CD4-positive, alpha-beta T cell (primary cell): ENCODE data around the gene CACNA2D3. TPM values are rescaled to one million over a fixed set of nuclear protein-coding genes. Genes with fewer than 3 reads are reported as not detected.

Experiments used
- ATAC-seq: fragments of 200-7000 bp; cut with Tn5 transposase; one replicate; pipeline ENCODE4 v1.10.0; 2022; ENCODE audit warnings: mild to moderate bottlenecking; ENCODE audit not compliant: poor library complexity
- CTCF ChIA-PET: fragments of 350-600 bp; sonication (Branson Sonifier 250); formaldehyde crosslinking; loops from one replicate; lab custom pipeline; 2021; ENCODE audit warnings: antibody characterized with exemption, inconsistent platforms; lab: Charles Lee
- POLR2A ChIA-PET: fragments of 350-600 bp; sonication (Branson Sonifier 250); formaldehyde crosslinking; loops from one replicate; lab custom pipeline; 2021; ENCODE audit warnings: antibody characterized with exemption, inconsistent platforms; lab: Charles Lee
- DNase-seq, 14 experiments: peaks; one replicate each; pipeline ENCODE4 v3.0.0-alpha.2; 2013 to 2020; ENCODE audit warnings: mixed read lengths in 2 of 14
- H3K27ac ChIP-seq, 2 donors: one replicate each; pipeline versions ENCODE4 v1.5.1 to v1.7.0; 2013; ENCODE audit warnings: low read length in 2 of 2, low read depth in 1 of 2, mild to moderate bottlenecking in 1 of 2
- H3K27me3 ChIP-seq, 2 experiments: 1 replicate in 1 of 2; 2 replicates in 1 of 2; pipeline versions ENCODE4 v1.6.1 to v1.7.0; 2013; ENCODE audit warnings: low read length in 2 of 2, control low read depth in 1 of 2, mild to moderate bottlenecking in 1 of 2, moderate library complexity in 1 of 2; ENCODE audit not compliant: insufficient read depth in 2 of 2, control insufficient read depth in 1 of 2
- H3K36me3 ChIP-seq: one replicate; pipeline ENCODE4 v1.6.1; 2013; ENCODE audit warnings: low read length, control low read depth; ENCODE audit not compliant: insufficient read depth
- H3K4me1 ChIP-seq: one replicate; pipeline ENCODE4 v1.6.1; 2013; ENCODE audit warnings: low read length, control low read depth; ENCODE audit not compliant: insufficient read depth
- H3K4me3 ChIP-seq: one replicate; pipeline ENCODE4 v1.5.1; 2013; ENCODE audit warnings: mild to moderate bottlenecking, low read length, moderate library complexity
- H3K9me3 ChIP-seq, 2 experiments: 1 replicate in 1 of 2; 2 replicates in 1 of 2; pipeline versions ENCODE4 v1.6.1 to v1.7.0; 2013; ENCODE audit warnings: low read length in 2 of 2, mild to moderate bottlenecking in 2 of 2, control low read depth in 1 of 2, moderate library complexity in 1 of 2; ENCODE audit not compliant: control insufficient read depth in 1 of 2, insufficient read depth in 1 of 2
- H3K27ac Mint-ChIP-seq: one replicate; pipeline ENCODE4 v1.8.0; 2020; ENCODE audit warnings: mixed read lengths
- H3K27me3 Mint-ChIP-seq: one replicate; pipeline ENCODE4 v1.8.0; 2021; ENCODE audit warnings: mixed read lengths
- H3K36me3 Mint-ChIP-seq: one replicate; pipeline ENCODE4 v1.8.0; 2021; ENCODE audit warnings: low read depth, mixed read lengths
- H3K4me1 Mint-ChIP-seq: one replicate; pipeline ENCODE4 v1.8.0; 2021; ENCODE audit warnings: low read depth, mixed read lengths
- H3K4me3 Mint-ChIP-seq: one replicate; pipeline ENCODE4 v1.8.0; 2020; ENCODE audit warnings: mild to moderate bottlenecking, mixed read lengths
- H3K9me3 Mint-ChIP-seq: one replicate; pipeline ENCODE4 v1.8.0; 2020; ENCODE audit warnings: mixed read lengths
- intact Hi-C, 2 experiments: fragments of 100-400 bp; cut with DNase I in 1 of 2; cut with micrococcal nuclease in 1 of 2; formaldehyde crosslinking; loops; one replicate each; pipeline versions ENCODE4 v1.15.1 to v1.9.0; 2023 to 2025; cut with DNase I, micrococcal nuclease
- total RNA-seq, 174 experiments: library from RNA in 2 of 174; stranded (reverse) in 2 of 174; gene quantifications; one replicate each; pipeline ENCODE4 v1.2.3 and lab custom pipeline; 2021 to 2026
- TF ChIP-seq, protein P1 (sequence below): fragments of 200-600 bp; IDR thresholded peaks from one replicate; pipeline ENCODE4 v1.8.0; 2022; ENCODE audit warnings: antibody characterized with exemption, mild to moderate bottlenecking

Gene CACNA2D3
- total RNA-seq, 2 experiments from 2014 or later = 0.08 TPM; not detected in 1

DNA sequence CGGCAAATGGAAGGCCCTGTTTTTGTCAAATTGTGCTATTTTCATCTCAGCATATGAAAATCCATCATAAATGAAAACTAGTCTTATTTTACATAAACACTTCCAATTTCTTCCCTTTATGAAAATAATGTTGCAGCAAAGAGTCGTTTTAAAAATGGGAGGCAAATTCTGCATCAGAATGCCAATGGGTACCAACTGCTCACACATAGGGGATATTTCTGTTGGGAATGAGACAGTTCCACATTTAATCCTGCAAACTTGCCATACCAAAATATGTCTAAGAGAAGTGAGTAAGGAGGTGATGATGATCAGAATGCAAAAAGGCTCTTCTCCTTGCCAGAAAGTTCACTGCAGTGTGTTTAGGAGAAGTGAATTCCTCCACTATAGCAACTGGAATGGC is 391.7 kb downstream of the CACNA2D3 start:
- Histone ChIP-seq H3K27me3 (no peaks in the 10 kb centered on the region), H3K27ac (no peak overlapping the region), H3K36me3 (no peaks in the 10 kb centered on the region), H3K9me3 (peaks cover 0 to 28% of the 10 kb centered on the region in 2 experiments), H3K4me1 (no peaks in the 10 kb centered on the region), H3K4me3 (no peak overlapping the region)
- Mint-ChIP-seq H3K4me3 (no peak overlapping the region), H3K4me1 (no peaks in the 10 kb centered on the region), H3K36me3 (no peaks in the 10 kb centered on the region), H3K27me3 (no peaks in the 10 kb centered on the region), H3K9me3 (peaks cover 6% of the 10 kb centered on the region), H3K27ac (no peak overlapping the region)
- POLR2A ChIA-PET = no interaction called here
- no peak for DNase-seq
- ATAC-seq = no peak
- TF ChIP-seq, protein P1, sequence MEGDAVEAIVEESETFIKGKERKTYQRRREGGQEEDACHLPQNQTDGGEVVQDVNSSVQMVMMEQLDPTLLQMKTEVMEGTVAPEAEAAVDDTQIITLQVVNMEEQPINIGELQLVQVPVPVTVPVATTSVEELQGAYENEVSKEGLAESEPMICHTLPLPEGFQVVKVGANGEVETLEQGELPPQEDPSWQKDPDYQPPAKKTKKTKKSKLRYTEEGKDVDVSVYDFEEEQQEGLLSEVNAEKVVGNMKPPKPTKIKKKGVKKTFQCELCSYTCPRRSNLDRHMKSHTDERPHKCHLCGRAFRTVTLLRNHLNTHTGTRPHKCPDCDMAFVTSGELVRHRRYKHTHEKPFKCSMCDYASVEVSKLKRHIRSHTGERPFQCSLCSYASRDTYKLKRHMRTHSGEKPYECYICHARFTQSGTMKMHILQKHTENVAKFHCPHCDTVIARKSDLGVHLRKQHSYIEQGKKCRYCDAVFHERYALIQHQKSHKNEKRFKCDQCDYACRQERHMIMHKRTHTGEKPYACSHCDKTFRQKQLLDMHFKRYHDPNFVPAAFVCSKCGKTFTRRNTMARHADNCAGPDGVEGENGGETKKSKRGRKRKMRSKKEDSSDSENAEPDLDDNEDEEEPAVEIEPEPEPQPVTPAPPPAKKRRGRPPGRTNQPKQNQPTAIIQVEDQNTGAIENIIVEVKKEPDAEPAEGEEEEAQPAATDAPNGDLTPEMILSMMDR = no peak
- CTCF ChIA-PET = no interaction called here
- intact Hi-C loops = no loop called here

DNA sequence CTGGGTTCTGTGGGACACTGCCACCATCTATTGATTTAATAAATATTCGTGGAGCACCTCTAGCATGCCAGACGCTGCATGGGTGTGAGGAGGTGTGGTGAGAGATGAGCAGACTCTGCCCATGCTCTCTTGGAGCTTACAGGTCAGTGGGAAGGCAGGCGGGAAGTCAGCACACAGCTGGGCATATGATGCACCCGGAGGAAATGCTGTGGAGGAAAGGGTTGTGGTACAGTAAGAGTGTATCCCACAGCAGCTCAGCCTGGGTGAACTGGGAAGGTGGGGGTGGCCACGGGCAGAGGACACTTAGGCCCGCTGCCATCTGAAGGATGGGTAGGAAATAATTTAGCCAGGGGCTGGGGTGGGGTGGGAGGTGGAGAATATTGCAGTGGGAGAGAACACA is 392.1 kb downstream of the CACNA2D3 start:
- DNase-seq (no peak), ATAC-seq (no peak)
- CTCF ChIA-PET = no interaction called here
- Mint-ChIP-seq H3K27ac (no peak overlapping the region), H3K36me3 (no peaks in the 10 kb centered on the region), H3K4me3 (no peak overlapping the region), H3K9me3 (peaks cover 6% of the 10 kb centered on the region), H3K4me1 (no peaks in the 10 kb centered on the region), H3K27me3 (no peaks in the 10 kb centered on the region)
- Histone ChIP-seq H3K4me1 (no peaks in the 10 kb centered on the region), H3K36me3 (no peaks in the 10 kb centered on the region), H3K27ac (no peak overlapping the region), H3K9me3 (peaks cover 0 to 28% of the 10 kb centered on the region in 2 experiments), H3K27me3 (no peaks in the 10 kb centered on the region), H3K4me3 (no peak overlapping the region)
- POLR2A ChIA-PET = no interaction called here
- TF ChIP-seq, protein P1 = no peak
- intact Hi-C loops = no loop called here

DNA sequence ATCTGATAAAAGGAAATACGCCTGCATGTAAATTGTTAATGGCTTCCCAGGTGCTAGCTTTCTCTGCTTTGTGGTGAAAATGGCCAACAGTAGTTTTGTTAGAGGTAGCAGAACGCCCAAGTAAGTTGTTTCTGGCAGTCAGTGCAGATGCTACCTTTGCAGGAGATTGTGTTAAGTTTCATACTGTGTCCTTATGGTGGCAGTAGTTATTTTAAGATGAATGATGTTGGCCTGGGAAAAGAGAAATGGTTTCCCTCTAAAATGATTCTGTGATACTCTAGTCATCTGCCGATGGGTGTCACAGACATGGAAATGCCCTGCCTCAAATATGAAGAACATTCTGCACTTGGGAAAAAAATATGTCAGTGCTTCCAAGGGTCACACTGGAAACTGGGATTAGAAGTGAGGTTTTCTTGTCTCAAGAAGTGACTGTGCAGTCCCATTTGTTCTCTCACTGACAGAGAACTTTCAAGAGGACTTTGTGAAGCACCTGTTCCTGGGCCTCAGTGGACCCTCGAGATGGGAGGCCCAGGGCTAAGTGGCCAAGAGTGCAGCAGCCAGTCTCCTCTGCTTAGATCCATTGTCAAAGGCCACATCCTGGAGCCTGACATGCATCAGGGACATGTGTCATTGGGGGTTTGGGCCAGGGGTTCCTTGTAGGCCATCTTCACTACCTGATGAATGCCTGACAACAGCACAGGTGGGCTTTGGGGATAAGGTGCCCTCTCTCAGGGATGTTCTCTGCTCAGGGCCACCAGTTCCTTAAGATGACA is 393.3 kb downstream of the CACNA2D3 start:
- POLR2A ChIA-PET = no interaction called here
- intact Hi-C loops = no loop called here
- TF ChIP-seq, protein P1 = no peak
- ATAC-seq (no peak), DNase-seq (no peak)
- no peak overlapping the region for H3K27ac Mint-ChIP-seq
- H3K36me3 Mint-ChIP-seq = no peaks in the 10 kb centered on the region
- CTCF ChIA-PET = no interaction called here
- Histone ChIP-seq H3K36me3 (no peaks in the 10 kb centered on the region), H3K9me3 (peaks cover 0 to 28% of the 10 kb centered on the region in 2 experiments), H3K27ac (no peak overlapping the region), H3K4me1 (no peaks in the 10 kb centered on the region), H3K4me3 (no peak overlapping the region), H3K27me3 (no peaks in the 10 kb centered on the region)
- H3K4me1 Mint-ChIP-seq = no peaks in the 10 kb centered on the region
- no peaks in the 10 kb centered on the region for H3K27me3 Mint-ChIP-seq
- peaks cover 8% of the 10 kb centered on the region for H3K9me3 Mint-ChIP-seq
- H3K4me3 Mint-ChIP-seq = no peak overlapping the region
